Measurements from ENCODE around the gene THTPA. TPM values are rescaled to one million over a fixed set of nuclear protein-coding genes. Genes with fewer than 3 reads are reported as not detected.

Gene THTPA
- total RNA-seq, 4 donors from 2014 or later, result 14.4 to 47.1 (median 25.2) TPM

GRCh38 chr14:23568600-23569331 lies 12.7 kb downstream of the THTPA start:
- no peaks in the 10 kb centered on the region for H3K9me3 ChIP-seq
- H3K4me3 ChIP-seq, result no peak overlapping the region
- H3K36me3 ChIP-seq, result peaks cover 0 to 5% (median 0%) of the 10 kb centered on the region in 3 donors
- WGBS, 2 donors, result 54% methylated on average over 6 of the region's 6 CpGs
- H3K27me3 ChIP-seq, result peaks cover 0 to 31% of the 10 kb centered on the region in 2 donors
- peaks cover 0 to 15% (median 5%) of the 10 kb centered on the region in 4 donors for H3K4me1 ChIP-seq
- DNase-seq (ENCODE audit: low spot score in 2 of 2), result no peak
- no peak overlapping the region for H3K27ac ChIP-seq
- TF ChIP-seq CTCF (IDR thresholded peaks at IDR 0.05), result no peak
- no peak for TF ChIP-seq EP300 (IDR thresholded peaks at IDR 0.05)
- TF ChIP-seq POLR2A (IDR thresholded peaks at IDR 0.05), result no peak

GRCh38 chr14:23569443-23570151 lies 13.5 kb downstream of the THTPA start:
- 57 to 58% methylated on average over 7 of the region's 7 CpGs for WGBS, 2 donors
- no peak for DNase-seq (ENCODE audit: low spot score in 2 of 2)

GRCh38 chr14:23570806-23571483 lies 14.9 kb downstream of the THTPA start:
- TF ChIP-seq EP300 (IDR thresholded peaks at IDR 0.05), result no peak
- TF ChIP-seq POLR2A (IDR thresholded peaks at IDR 0.05), result no peak
- TF ChIP-seq CTCF (IDR thresholded peaks at IDR 0.05), result no peak
- no peak for DNase-seq (ENCODE audit: low spot score in 2 of 2)
- no peak overlapping the region for H3K4me3 ChIP-seq
- H3K36me3 ChIP-seq, result no peaks in the 10 kb centered on the region
- H3K27ac ChIP-seq, result no peak overlapping the region
- no peaks in the 10 kb centered on the region for H3K9me3 ChIP-seq
- peaks cover 0 to 52% of the 10 kb centered on the region in 2 donors for H3K27me3 ChIP-seq
- 79 to 80% methylated on average over 19 to 21 of the region's 23 CpGs for WGBS, 2 donors
- peaks cover 0 to 19% (median 5%) of the 10 kb centered on the region in 4 donors for H3K4me1 ChIP-seq

More at GRCh38 chr14:23569443-23570151, 13.5 kb downstream of the THTPA start:
- TF ChIP-seq EP300 (IDR thresholded peaks at IDR 0.05) (no peak), POLR2A (IDR thresholded peaks at IDR 0.05) (no peak), CTCF (IDR thresholded peaks at IDR 0.05) (no peak)
- H3K4me3 ChIP-seq, result no peak overlapping the region
- H3K9me3 ChIP-seq, result no peaks in the 10 kb centered on the region
- no peak overlapping the region for H3K27ac ChIP-seq
- peaks cover 0 to 15% (median 5%) of the 10 kb centered on the region in 4 donors for H3K4me1 ChIP-seq
- peaks cover 0 to 39% of the 10 kb centered on the region in 2 donors for H3K27me3 ChIP-seq
- no peaks in the 10 kb centered on the region for H3K36me3 ChIP-seq

GRCh38 chr14:23571701-23572523 lies 15.8 kb downstream of the THTPA start:
- H3K4me1 ChIP-seq, result peaks cover 0 to 23% (median 10%) of the 10 kb centered on the region in 4 donors
- no peak overlapping the region for H3K4me3 ChIP-seq
- no peaks in the 10 kb centered on the region for H3K9me3 ChIP-seq
- peak overlapping the region in 1 of 4 donors; percentile 43 for H3K27ac ChIP-seq
- H3K36me3 ChIP-seq, result no peaks in the 10 kb centered on the region
- no peak for DNase-seq (ENCODE audit: low spot score in 2 of 2)
- TF ChIP-seq EP300 (IDR thresholded peaks at IDR 0.05) (no peak), POLR2A (IDR thresholded peaks at IDR 0.05) (no peak), CTCF (IDR thresholded peaks at IDR 0.05) (no peak)
- H3K27me3 ChIP-seq, result peaks cover 0 to 61% of the 10 kb centered on the region in 2 donors
- WGBS, 2 donors, result 58 to 64% methylated on average over 14 of the region's 14 CpGs
